HCT116 (cell line): ENCODE results near the gene FHDC1.

Source experiments
- EGR1 ChIP-seq: IDR thresholded peaks from 2 replicates; pipeline ENCODE4 v1.6.1; 2012; ENCODE audit warnings: low read depth
- EZH2 ChIP-seq: fragments of 200-600 bp; sonication (generic); IDR thresholded peaks from 2 replicates; pipeline ENCODE4 v1.6.1; 2017; ENCODE audit warnings: antibody characterized with exemption, mixed run types
- POLR2A ChIP-seq: IDR thresholded peaks from 2 replicates; pipeline ENCODE4 v1.7.0; 2011; ENCODE audit warnings: borderline replicate concordance; ENCODE audit not compliant: insufficient read depth, insufficient read length; ENCODE audit errors: extremely low read depth
- POLR2AphosphoS5 ChIP-seq: IDR thresholded peaks from 2 replicates; pipeline ENCODE4 v1.6.1; 2011; ENCODE audit warnings: mild to moderate bottlenecking, low read depth, low read length, moderate library complexity
- SP1 ChIP-seq: IDR thresholded peaks from 2 replicates; pipeline ENCODE4 v1.6.1; 2012; ENCODE audit warnings: low read depth
- YY1 ChIP-seq: IDR thresholded peaks from 2 replicates; pipeline ENCODE4 v1.6.1; 2011; ENCODE audit warnings: low read length, low read depth, moderate library complexity, mild to moderate bottlenecking; ENCODE audit not compliant: insufficient replicate concordance; ENCODE audit errors: extremely low read depth
- TF ChIP-seq, protein P1 (sequence below), 3 experiments: fragments of 200-600 bp in 1 of 3; sonication (generic) in 1 of 3; IDR thresholded peaks in 2 of 3; conservative IDR thresholded peaks in 1 of 3; 2 replicates each; pipeline ENCODE4 v1.5.1; 2012 to 2017; ENCODE audit warnings: low read depth in 2 of 3, low read length in 2 of 3, antibody characterized with exemption in 1 of 3, borderline replicate concordance in 1 of 3, control low read depth in 1 of 3, mild to moderate bottlenecking in 1 of 3, mixed read lengths in 1 of 3, mixed run types in 1 of 3, moderate library complexity in 1 of 3; ENCODE audit not compliant: insufficient read depth in 1 of 3
- TF ChIP-seq, protein P2 (sequence below): IDR thresholded peaks from 2 replicates; pipeline ENCODE4 v1.6.1; 2011; ENCODE audit warnings: mild to moderate bottlenecking, low read length, moderate library complexity; ENCODE audit not compliant: insufficient replicate concordance; ENCODE audit errors: extremely low read depth
- TF ChIP-seq, protein P3 (sequence below): IDR thresholded peaks from 2 replicates; pipeline ENCODE4 v1.6.1; 2012

DNA sequence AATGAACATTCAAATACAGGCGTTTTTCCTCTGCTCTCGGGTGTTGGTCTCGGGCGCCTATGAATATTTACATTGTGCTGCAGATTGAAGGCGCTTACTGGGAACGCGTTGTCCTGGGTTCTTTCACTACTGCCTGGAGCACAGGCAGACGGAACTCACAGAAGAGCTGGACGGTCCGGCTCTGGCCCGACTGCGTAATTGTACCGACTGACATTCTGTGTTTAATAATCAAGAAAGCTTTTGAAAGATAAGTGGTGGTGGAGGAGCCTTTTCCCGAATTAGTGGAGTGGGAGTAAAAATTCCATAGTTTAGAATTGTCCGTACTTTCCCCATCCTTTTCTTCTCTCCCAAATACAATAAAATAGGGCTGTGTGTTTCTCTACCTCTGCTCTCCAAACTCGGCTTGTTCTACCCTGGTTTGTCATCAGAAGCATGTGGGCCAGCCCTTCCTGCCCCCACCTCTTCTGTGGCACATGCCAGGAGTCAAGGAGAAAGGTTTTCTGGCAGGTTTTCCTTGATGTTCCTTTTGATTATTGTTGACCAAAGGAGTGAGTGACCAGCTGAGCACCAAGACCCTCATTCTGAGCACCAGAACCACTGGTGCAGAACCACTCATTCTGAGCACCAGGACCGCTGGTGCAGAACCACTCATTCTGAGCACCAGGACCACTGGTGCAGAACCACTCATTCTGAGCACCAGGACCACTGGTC lies 2.3 kb downstream of the FHDC1 start:
- TF ChIP-seq POLR2A: no peak
- TF ChIP-seq, protein P1, sequence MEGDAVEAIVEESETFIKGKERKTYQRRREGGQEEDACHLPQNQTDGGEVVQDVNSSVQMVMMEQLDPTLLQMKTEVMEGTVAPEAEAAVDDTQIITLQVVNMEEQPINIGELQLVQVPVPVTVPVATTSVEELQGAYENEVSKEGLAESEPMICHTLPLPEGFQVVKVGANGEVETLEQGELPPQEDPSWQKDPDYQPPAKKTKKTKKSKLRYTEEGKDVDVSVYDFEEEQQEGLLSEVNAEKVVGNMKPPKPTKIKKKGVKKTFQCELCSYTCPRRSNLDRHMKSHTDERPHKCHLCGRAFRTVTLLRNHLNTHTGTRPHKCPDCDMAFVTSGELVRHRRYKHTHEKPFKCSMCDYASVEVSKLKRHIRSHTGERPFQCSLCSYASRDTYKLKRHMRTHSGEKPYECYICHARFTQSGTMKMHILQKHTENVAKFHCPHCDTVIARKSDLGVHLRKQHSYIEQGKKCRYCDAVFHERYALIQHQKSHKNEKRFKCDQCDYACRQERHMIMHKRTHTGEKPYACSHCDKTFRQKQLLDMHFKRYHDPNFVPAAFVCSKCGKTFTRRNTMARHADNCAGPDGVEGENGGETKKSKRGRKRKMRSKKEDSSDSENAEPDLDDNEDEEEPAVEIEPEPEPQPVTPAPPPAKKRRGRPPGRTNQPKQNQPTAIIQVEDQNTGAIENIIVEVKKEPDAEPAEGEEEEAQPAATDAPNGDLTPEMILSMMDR (IDR thresholded peaks at IDR 0.05 in 2 of 3, conservative IDR thresholded peaks at IDR 0.05 in 1 of 3; ENCODE audit: borderline replicate concordance in 1 of 3, insufficient read depth in 1 of 3, low read depth in 2 of 3, low read length in 2 of 3): no peak
- no peak for TF ChIP-seq EGR1
- no peak for TF ChIP-seq EZH2
- TF ChIP-seq POLR2AphosphoS5: no peak
- TF ChIP-seq YY1: no peak
- no peak for TF ChIP-seq SP1
- TF ChIP-seq, protein P2, sequence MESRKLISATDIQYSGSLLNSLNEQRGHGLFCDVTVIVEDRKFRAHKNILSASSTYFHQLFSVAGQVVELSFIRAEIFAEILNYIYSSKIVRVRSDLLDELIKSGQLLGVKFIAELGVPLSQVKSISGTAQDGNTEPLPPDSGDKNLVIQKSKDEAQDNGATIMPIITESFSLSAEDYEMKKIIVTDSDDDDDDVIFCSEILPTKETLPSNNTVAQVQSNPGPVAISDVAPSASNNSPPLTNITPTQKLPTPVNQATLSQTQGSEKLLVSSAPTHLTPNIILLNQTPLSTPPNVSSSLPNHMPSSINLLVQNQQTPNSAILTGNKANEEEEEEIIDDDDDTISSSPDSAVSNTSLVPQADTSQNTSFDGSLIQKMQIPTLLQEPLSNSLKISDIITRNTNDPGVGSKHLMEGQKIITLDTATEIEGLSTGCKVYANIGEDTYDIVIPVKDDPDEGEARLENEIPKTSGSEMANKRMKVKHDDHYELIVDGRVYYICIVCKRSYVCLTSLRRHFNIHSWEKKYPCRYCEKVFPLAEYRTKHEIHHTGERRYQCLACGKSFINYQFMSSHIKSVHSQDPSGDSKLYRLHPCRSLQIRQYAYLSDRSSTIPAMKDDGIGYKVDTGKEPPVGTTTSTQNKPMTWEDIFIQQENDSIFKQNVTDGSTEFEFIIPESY: no peak
- TF ChIP-seq, protein P3, sequence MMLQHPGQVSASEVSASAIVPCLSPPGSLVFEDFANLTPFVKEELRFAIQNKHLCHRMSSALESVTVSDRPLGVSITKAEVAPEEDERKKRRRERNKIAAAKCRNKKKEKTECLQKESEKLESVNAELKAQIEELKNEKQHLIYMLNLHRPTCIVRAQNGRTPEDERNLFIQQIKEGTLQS: no peak
